ENCODE results near the gene CLTA.
"Not testable (repeated sequence)": the region's sequence is repeated elsewhere in the genome, so short reads cannot be mapped to it uniquely, and the experiment has no call there.

The CLTA gene

GRCh38 chr9:36159509-36159908, 31.2 kb upstream of the CLTA start:
- not testable (repeated sequence) for DNase-seq

GRCh38 chr9:36160126-36160525, 30.6 kb upstream of the CLTA start:
- DNase-seq, result not testable (repeated sequence)

GRCh38 chr9:36161187-36161586, 29.5 kb upstream of the CLTA start:
- DNase-seq, result no peak

- DNase-seq, result no peak
Observed at GRCh38 chr9:36162211-36162738, 28.4 kb upstream of the CLTA start.

GRCh38 chr9:36163049-36163785, 27.5 kb upstream of the CLTA start:
- no peak for DNase-seq

GRCh38 chr9:36163786-36164170, 26.9 kb upstream of the CLTA start:
- DNase-seq, result no peak

- no peak for DNase-seq
Observed at GRCh38 chr9:36164372-36164771, 26.3 kb upstream of the CLTA start.

- DNase-seq, result no peak
Observed at GRCh38 chr9:36164989-36165388, 25.7 kb upstream of the CLTA start.

- no peak for DNase-seq
Observed at GRCh38 chr9:36165826-36166167, 24.9 kb upstream of the CLTA start.

GRCh38 chr9:36166168-36166927, 24.4 kb upstream of the CLTA start:
- no peak for DNase-seq

- no peak for DNase-seq
Observed at GRCh38 chr9:36169166-36169565, 21.6 kb upstream of the CLTA start, which contains the start of gene CCIN. Gene CCIN, plus strand, starts transcription at chr9:36169388. Its CDS starts 115 bp downstream, at chr9:36169503.

GRCh38 chr9:36169708-36170107, 21.0 kb upstream of the CLTA start:
- DNase-seq, result no peak

- no peak for DNase-seq
Observed at GRCh38 chr9:36170531-36170930, 20.2 kb upstream of the CLTA start.

GRCh38 chr9:36173861-36174260, 16.9 kb upstream of the CLTA start:
- DNase-seq, result no peak

GRCh38 chr9:36174271-36174670, 16.4 kb upstream of the CLTA start:
- no peak for DNase-seq

GRCh38 chr9:36174731-36175130, 16.0 kb upstream of the CLTA start:
- DNase-seq, result no peak

- not testable (repeated sequence) for DNase-seq
Observed at GRCh38 chr9:36175209-36175608, 15.5 kb upstream of the CLTA start.

GRCh38 chr9:36176496-36176895, 14.2 kb upstream of the CLTA start:
- DNase-seq, result not testable (repeated sequence)

- no peak for DNase-seq
Observed at GRCh38 chr9:36177571-36177970, 13.2 kb upstream of the CLTA start.

GRCh38 chr9:36180243-36180642, 10.5 kb upstream of the CLTA start:
- not testable (repeated sequence) for DNase-seq

- DNase-seq, result no peak
Observed at GRCh38 chr9:36187414-36187813, 3.3 kb upstream of the CLTA start.

- DNase-seq, result no peak
Observed at GRCh38 chr9:36188212-36188611, 2.5 kb upstream of the CLTA start.

GRCh38 chr9:36189976-36190375, 745 bp upstream of the CLTA start:
- DNase-seq, result no peak

GRCh38 chr9:36191290-36191645, 547 bp downstream of the CLTA start:
- no peak for DNase-seq
